Medulla oblongata (tissue), 1 donor: ENCODE data around the gene DOK4.

Experiments used
- DNase-seq: peaks from one replicate; pipeline ENCODE4 v3.0.0-alpha.2; 2015; ENCODE audit errors: extremely low spot score

DOK4 gene

DNA sequence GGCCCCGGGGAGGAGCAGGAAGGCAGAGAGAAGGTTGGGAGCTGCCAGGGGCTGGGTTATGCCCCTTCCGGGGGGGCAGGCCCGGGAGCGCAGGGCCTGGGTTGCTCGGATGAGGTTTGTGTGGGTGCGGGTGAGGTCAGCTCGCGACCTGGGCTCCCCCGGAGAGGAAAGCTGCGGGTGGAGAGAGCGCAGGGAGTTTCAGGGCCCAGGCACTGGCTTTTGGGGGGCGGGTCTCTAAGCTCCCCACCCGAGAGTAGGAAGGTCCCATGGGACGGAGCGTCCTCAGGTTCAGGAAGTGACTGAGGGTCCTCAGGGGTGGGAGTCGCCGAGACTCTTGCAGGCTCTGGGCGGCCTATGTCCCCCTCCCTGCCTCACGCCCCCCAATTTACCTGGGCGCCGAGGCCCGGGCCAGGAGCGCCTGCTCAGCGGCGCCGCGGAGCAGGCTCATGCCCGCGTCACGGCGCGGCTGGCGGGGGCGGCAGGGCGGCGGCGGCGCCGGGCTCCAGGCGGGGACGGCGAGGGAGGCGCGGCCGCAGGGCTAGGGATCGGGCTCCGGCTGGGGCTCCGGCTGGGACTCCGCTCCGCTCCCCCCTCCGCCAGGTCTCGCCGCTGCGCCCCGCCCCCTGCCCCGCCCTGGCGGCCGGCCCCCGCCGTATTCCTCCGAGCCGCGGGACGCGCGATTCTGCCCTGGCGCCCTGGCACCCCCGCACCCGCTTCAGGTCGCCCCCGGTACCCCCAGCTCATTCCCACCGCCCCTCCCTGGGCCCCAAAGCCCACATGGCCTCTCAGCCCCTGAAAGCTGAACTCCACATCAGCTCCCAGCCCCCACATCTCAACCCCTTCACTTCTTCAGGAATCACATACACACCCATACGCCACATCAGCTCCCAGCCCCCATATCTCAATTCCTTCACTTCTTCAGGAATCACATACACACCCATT lies at the start of gene DOK4:
DOK4 (minus strand) TSS at position 578 of the 942 bp plus-strand sequence. CDS start 6,986 bp downstream, outside the sequence.
- peak; percentile 54 for DNase-seq

- DNase-seq: peak; percentile 82
Observed at GRCh38 chr16:57535680-57536305, 49.5 kb upstream of the DOK4 start.

GRCh38 chr16:57534881-57535658 lies 48.8 kb upstream of the DOK4 start:
- no peak for DNase-seq

DNA sequence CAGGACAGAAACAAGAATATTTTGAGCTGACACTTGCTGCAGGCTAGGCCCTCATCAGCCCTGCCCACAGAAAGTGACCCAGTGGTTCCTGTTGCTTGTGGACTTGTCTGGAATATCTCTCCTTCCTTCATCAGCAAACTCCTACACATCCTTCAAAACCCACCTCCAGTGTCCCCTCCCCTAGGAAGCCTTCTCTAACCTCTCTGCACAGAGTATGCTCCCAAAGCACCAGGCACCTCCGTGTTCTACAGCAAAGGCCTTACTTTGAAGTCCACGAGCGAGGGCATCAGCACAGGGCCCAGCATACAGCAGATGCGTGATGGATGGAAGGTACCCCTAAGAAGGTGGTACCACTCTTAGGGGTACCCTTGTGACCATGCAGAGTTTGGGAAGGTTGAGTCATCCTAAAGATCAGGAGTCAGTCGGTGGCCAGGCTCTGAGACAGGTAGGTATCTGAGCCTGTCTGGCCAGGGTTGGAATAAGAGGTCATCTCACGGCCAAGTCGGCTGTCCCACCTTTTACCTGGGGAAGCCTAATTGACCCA lies 48.1 kb upstream of the DOK4 start:
- DNase-seq: no peak

- no peak for DNase-seq
Observed at GRCh38 chr16:57533431-57534336, 47.4 kb upstream of the DOK4 start.

GRCh38 chr16:57532266-57532625 lies 46.0 kb upstream of the DOK4 start:
- no peak for DNase-seq

DNA sequence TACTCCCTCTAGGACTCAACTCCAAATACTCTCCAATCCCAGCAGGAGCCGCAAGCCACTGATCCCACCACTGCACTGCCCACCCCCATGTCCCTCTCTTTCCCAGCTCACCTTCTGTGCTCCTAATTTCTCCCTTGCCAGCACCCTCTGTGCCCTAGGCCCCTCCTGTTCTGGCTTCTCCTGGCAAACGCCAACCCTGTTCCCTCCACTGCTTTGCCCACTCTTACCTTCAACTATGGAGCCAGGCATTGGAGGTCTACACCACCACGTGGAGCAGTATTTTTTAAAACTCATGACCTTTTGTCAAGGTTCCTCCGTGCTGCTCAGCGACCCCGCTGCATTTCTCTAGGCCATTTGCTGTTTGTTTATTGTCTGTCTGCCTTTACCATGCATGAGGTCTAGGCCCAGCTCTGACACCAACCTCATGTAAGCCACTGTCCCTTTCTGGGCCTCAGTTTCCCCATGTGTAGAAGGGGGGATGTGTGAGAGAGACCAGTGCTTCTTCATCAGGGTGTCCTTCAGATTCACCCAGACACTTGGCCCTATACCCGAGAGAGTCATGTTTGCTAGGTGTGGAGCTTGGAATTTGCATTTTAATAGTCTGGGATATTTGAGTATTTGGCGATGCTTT lies 45.5 kb upstream of the DOK4 start:
- no peak for DNase-seq

DNA sequence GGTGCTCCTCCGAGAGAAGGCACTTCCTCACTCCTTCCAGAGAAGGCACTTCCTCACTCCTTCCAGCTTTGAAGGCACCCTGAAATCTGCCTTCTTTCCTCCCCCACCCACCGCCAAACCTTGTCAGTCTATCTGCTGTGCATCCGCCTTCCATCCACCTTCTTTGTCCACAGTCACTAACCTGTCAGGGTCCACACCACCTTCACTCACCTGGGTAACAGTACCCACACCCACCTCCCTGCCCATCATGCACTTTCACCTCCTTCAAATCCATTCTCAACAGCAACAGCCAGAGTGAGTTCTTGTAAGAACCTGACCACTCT lies 44.9 kb upstream of the DOK4 start:
- DNase-seq: no peak

- no peak for DNase-seq
Observed at GRCh38 chr16:57530522-57531252, 44.4 kb upstream of the DOK4 start.

GRCh38 chr16:57530104-57530521 lies 43.8 kb upstream of the DOK4 start:
- DNase-seq: no peak

GRCh38 chr16:57529391-57530103 lies 43.3 kb upstream of the DOK4 start:
- DNase-seq: no peak

GRCh38 chr16:57528499-57529390 lies 42.5 kb upstream of the DOK4 start:
- DNase-seq: no peak

- no peak for DNase-seq
Observed at GRCh38 chr16:57527610-57528360, 41.5 kb upstream of the DOK4 start.

- no peak for DNase-seq
Observed at GRCh38 chr16:57527027-57527426, 40.7 kb upstream of the DOK4 start.

- DNase-seq: no peak
Observed at GRCh38 chr16:57526498-57526897, 40.2 kb upstream of the DOK4 start.

DNA sequence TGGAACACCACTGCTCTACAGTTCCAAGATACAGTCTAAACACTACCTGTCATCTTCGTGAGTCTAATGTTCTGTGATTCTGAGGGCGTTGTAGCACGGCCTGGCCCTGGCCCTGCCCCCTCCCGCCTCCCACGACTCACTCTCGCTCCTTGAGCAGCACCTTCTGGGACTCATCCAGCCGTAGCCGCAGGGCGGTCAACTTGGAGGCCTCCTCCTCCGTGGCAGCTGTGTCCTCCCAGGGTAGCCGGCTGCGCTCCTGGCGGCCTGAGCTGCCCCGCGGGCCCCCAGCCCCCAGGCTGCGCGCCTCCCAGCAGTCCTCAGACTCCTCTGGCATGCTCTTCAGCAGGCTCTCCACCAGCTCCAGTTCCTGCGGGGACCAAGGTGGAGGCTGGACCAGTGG lies 39.5 kb upstream of the DOK4 start:
- no peak for DNase-seq

- no peak for DNase-seq
Observed at GRCh38 chr16:57522960-57523359, 36.7 kb upstream of the DOK4 start.
